Gastroesophageal sphincter (tissue), 4 donors: ENCODE measurements around the gene TDP1. TPM values are rescaled to one million over a fixed set of nuclear protein-coding genes. Genes with fewer than 3 reads are reported as not detected.

Experiments used
- ATAC-seq: fragments of 150-250 bp; one replicate; pipeline ENCODE4 v1.9.1; 2016; ENCODE audit warnings: mild to moderate bottlenecking, moderate library complexity
- H3K27ac ChIP-seq, 4 donors: fragments of 200-600 bp; sonication (generic) in 3 of 4; 1 replicate in 3 of 4; 2 replicates in 1 of 4; pipeline ENCODE4 v1.5.1; 2016 to 2019
- H3K27me3 ChIP-seq: fragments of 200-600 bp; sonication (generic); one replicate; pipeline ENCODE4 v1.5.1; 2019
- H3K36me3 ChIP-seq, 2 donors: fragments of 200-600 bp; sonication (generic); one replicate each; pipeline ENCODE4 v1.5.1; 2019; ENCODE audit warnings: control low read depth in 1 of 2
- H3K4me1 ChIP-seq, 3 donors: fragments of 200-600 bp; sonication (generic); 1 replicate in 2 of 3; 2 replicates in 1 of 3; pipeline ENCODE4 v1.5.1; 2016 to 2019; ENCODE audit warnings: control low read depth in 2 of 3
- H3K4me3 ChIP-seq, 2 donors: fragments of 200-600 bp; sonication (generic); one replicate each; pipeline ENCODE4 v1.5.1; 2019; ENCODE audit warnings: mild to moderate bottlenecking in 1 of 2, moderate library complexity in 1 of 2
- H3K9me3 ChIP-seq, 3 donors: fragments of 200-600 bp; sonication (generic); one replicate each; pipeline ENCODE4 v1.5.1; 2017 to 2019; ENCODE audit warnings: control low read depth in 2 of 3
- CTCF ChIP-seq, 4 experiments: fragments of 200-600 bp in 2 of 4; fragments of 450-650 bp in 2 of 4; sonication (generic) in 1 of 4; IDR thresholded peaks; one replicate each; pipeline ENCODE4 v1.5.1; 2017 to 2019; ENCODE audit warnings: antibody characterized with exemption in 4 of 4, mild to moderate bottlenecking in 2 of 4, moderate library complexity in 2 of 4
- EP300 ChIP-seq: sonication (generic); formaldehyde crosslinking; IDR thresholded peaks from one replicate; pipeline ENCODE4 v1.6.1; 2017; ENCODE audit warnings: antibody characterized with exemption, mild to moderate bottlenecking
- POLR2A ChIP-seq, 2 donors: fragments of 450-650 bp; IDR thresholded peaks; one replicate each; pipeline ENCODE4 v1.6.1; 2017; ENCODE audit warnings: antibody characterized with exemption in 2 of 2, mild to moderate bottlenecking in 2 of 2, moderate library complexity in 1 of 2
- POLR2AphosphoS5 ChIP-seq: sonication (generic); formaldehyde crosslinking; IDR thresholded peaks from one replicate; pipeline ENCODE4 v1.6.1; 2017; ENCODE audit warnings: antibody characterized with exemption
- WGBS, 2 donors: methylation state at CpG; one replicate each; pipeline ENCODE4 v1.1.5; 2018; ENCODE audit warnings: low coverage in 1 of 2; 5-methylcytosine and 5-hydroxymethylcytosine counted together
- total RNA-seq, 4 donors: library from RNA; depleted of rRNA; stranded (reverse); fragments of >200 nt; gene quantifications; one replicate each; pipeline ENCODE4 v1.1.0, GENCODE V29; 2016

Gene TDP1
- total RNA-seq, 4 donors from 2014 or later, result 5.4 to 12.1 (median 10.3) TPM

- H3K27me3 ChIP-seq, result no peaks in the 10 kb centered on the region
- 100% methylated on average over 1 of the region's 1 CpG; no CpG with 5 or more reads in 1 of the 2 donors for WGBS, 2 donors
- TF ChIP-seq EP300 (no peak), CTCF (IDR thresholded peaks at IDR 0.05) (no peak), POLR2AphosphoS5 (no peak), POLR2A (IDR thresholded peaks at IDR 0.05) (no peak)
- no peak overlapping the region for H3K27ac ChIP-seq
- no peak for ATAC-seq
- no peaks in the 10 kb centered on the region for H3K9me3 ChIP-seq
- peaks cover 0 to 81% of the 10 kb centered on the region in 2 donors for H3K36me3 ChIP-seq
- no peak overlapping the region for H3K4me3 ChIP-seq
- no peaks in the 10 kb centered on the region for H3K4me1 ChIP-seq
These were observed 41.2 kb downstream of the TDP1 start for GRCh38 chr14:89996963-89997362.

GRCh38 chr14:90000935-90001334, 45.2 kb downstream of the TDP1 start:
- H3K4me1 ChIP-seq, result no peaks in the 10 kb centered on the region
- H3K36me3 ChIP-seq, result peaks cover 0 to 65% of the 10 kb centered on the region in 2 donors
- no peaks in the 10 kb centered on the region for H3K27me3 ChIP-seq
- ATAC-seq, result no peak
- WGBS, 2 donors, result 94 to 100% methylated on average over 2 of the region's 2 CpGs
- no peak overlapping the region for H3K27ac ChIP-seq
- no peak for TF ChIP-seq POLR2AphosphoS5
- no peak for TF ChIP-seq CTCF (IDR thresholded peaks at IDR 0.05)
- TF ChIP-seq EP300, result no peak
- TF ChIP-seq POLR2A (IDR thresholded peaks at IDR 0.05), result no peak
- H3K4me3 ChIP-seq, result no peak overlapping the region
- H3K9me3 ChIP-seq, result no peaks in the 10 kb centered on the region

GRCh38 chr14:90003526-90004307, 48.0 kb downstream of the TDP1 start:
- H3K4me3 ChIP-seq, result no peak overlapping the region
- peaks cover 0 to 66% of the 10 kb centered on the region in 2 donors for H3K36me3 ChIP-seq
- no peak for ATAC-seq
- H3K4me1 ChIP-seq, result no peaks in the 10 kb centered on the region
- WGBS, 2 donors, result 81 to 87% methylated on average over 6 of the region's 6 CpGs
- no peaks in the 10 kb centered on the region for H3K27me3 ChIP-seq
- no peak for TF ChIP-seq POLR2AphosphoS5
- TF ChIP-seq CTCF (IDR thresholded peaks at IDR 0.05), result no peak
- no peak for TF ChIP-seq POLR2A (IDR thresholded peaks at IDR 0.05)
- TF ChIP-seq EP300, result no peak
- no peak overlapping the region for H3K27ac ChIP-seq
- H3K9me3 ChIP-seq, result no peaks in the 10 kb centered on the region

GRCh38 chr14:90005441-90005840, 49.7 kb downstream of the TDP1 start:
- H3K27me3 ChIP-seq, result no peaks in the 10 kb centered on the region

More at GRCh38 chr14:90005441-90005840, 49.7 kb downstream of the TDP1 start:
- Histone ChIP-seq H3K4me3 (no peak overlapping the region), H3K36me3 (peaks cover 0 to 65% of the 10 kb centered on the region in 2 donors), H3K27ac (no peak overlapping the region), H3K9me3 (no peaks in the 10 kb centered on the region), H3K4me1 (no peaks in the 10 kb centered on the region)
- TF ChIP-seq EP300, result no peak
- TF ChIP-seq CTCF (IDR thresholded peaks at IDR 0.05), result no peak
- TF ChIP-seq POLR2A (IDR thresholded peaks at IDR 0.05), result no peak
- TF ChIP-seq POLR2AphosphoS5, result no peak
- ATAC-seq, result no peak
